CD4-positive, alpha-beta T cell treated with Interleukin-15 for 4 hours (primary cell): ENCODE results near the gene PSMC1.

Experiments used
- DNase-seq: peaks from one replicate; pipeline ENCODE4 v3.0.0-alpha.2; 2020; ENCODE audit warnings: low spot score

The PSMC1 gene

DNA sequence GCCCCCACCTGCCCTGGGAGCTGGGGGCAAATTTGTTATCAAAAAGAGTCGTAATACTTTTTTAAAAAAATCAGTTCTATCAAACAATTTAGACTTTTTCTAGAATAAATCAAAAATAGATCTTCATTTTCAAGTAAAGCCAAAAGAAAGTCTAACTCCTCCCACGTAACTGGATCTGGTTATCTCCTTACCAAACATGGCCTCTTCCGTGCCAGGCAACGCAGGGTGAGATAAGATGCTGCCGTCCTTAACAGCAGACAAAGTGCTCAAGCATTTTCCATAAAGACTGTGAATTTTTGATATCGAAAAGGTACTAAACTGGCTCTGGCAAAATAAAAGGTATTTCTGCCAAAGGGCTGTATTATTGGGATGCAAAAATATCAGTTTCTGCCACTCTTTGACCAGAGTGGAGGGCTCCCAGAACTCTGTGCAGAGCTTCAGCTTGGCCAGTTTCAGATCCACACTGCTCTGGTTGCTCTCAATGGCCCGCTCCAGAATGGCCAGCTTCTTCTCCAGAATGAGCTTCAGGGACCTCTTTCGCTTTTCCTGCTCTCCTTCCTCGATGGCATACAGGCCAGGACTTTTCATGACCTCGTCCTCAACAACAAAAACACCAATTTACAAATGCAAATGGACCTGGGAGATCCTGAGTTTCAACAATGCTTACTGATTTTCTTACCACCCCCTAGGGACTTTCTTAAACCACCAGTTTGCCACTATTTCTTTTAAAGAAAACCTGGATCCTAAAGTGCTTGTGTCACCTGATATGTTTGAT lies 46.4 kb downstream of the PSMC1 start:
- no peak for DNase-seq

GRCh38 chr14:90303473-90303872 lies 47.1 kb downstream of the PSMC1 start:
- DNase-seq, result no peak

DNA sequence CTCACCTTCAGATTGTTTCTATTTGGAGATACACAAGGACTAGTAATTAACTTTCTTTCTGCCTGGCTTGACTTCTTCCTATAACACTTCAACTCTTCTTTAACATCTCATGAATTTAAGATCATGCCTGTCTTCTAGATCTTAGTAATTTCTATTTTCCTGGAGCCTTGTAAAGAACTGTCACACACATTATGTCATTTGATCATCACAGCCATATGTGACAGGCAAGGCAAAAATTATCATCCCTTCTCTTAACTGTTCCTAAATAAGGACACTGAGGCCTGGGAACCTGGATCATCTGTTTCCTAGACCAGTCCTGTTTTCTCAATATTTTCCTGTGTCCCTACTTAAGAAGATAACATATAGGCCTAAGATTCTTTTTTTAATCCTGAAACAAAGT lies 48.1 kb downstream of the PSMC1 start:
- DNase-seq, result no peak

- no peak for DNase-seq
Observed at GRCh38 chr14:90305176-90305601, 48.8 kb downstream of the PSMC1 start.

DNA sequence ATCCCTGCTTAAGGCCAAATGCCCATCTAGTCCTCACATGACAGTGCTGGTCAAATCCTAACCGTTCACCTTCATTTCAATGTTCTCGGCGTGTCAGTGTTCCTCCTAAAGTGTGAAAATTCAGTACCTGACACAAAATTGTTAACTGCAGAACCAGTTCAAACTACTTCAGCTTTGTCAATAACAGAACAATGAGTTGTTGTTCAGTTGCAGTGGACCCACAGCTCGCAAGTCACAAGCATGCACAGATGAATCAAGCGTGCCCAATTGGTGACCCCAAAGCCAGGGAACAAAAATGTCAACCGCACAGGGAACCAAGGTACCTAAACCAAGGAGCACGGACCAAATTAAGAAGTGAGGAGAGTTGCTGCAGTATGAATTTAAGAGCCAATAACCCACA lies 52.2 kb downstream of the PSMC1 start:
- DNase-seq, result no peak

GRCh38 chr14:90317286-90317685 lies 60.9 kb downstream of the PSMC1 start:
- no peak for DNase-seq

GRCh38 chr14:90318016-90318415 lies 61.7 kb downstream of the PSMC1 start:
- DNase-seq, result no peak

GRCh38 chr14:90319173-90319572 lies 62.8 kb downstream of the PSMC1 start:
- DNase-seq, result no peak

- DNase-seq, result no peak
Observed at GRCh38 chr14:90319634-90320541, 63.5 kb downstream of the PSMC1 start.

DNA sequence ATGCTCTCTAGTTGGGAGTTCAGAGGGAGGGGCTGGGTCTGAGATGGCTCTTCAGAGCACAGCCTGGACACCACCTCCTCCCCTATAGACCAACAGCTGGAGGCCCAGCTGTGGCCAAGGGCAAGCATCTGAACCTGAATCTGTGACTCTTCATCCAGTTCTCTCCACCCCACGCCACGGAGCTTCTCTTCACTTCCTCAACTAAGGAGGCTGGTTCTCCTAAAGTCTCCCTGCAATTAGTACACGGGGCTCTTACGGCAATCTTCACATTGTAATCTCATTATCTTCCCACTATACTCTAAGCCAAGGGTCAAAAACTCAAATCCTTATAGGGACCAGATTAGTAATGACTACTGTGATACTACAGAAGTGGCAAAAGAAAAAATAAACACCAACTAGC lies 65.5 kb downstream of the PSMC1 start:
- DNase-seq, result no peak
